ENCODE measurements around the gene PLK4.
A peak's percentile ranks its signal among the peaks of the same experiment; 100 is the strongest.

The PLK4 gene

GRCh38 chr4:127880763-127881562 is at the start of gene PLK4:
Gene PLK4, plus strand, starts transcription at chr4:127880893. Its CDS starts 242 bp downstream, at chr4:127881135.
- no peaks in the 10 kb centered on the region for H3K9me3 Mint-ChIP-seq
- H3K27me3 Mint-ChIP-seq, result peaks cover 3% of the 10 kb centered on the region
- peaks cover 20% of the 10 kb centered on the region for H3K36me3 Mint-ChIP-seq (ENCODE audit: low read depth)
- peak within 1 kb of the TSS; percentile 100 for H3K4me3 Mint-ChIP-seq
- H3K27ac Mint-ChIP-seq, result peak within 1 kb of the TSS; percentile 99
- peaks cover 28% of the 10 kb centered on the region for H3K4me1 Mint-ChIP-seq (ENCODE audit: low read depth)

GRCh38 chr4:127832585-127832984 is 48.1 kb upstream of the PLK4 start:
- no peaks in the 10 kb centered on the region for H3K27me3 Mint-ChIP-seq
- no peaks in the 10 kb centered on the region for H3K36me3 Mint-ChIP-seq (ENCODE audit: low read depth)
- H3K27ac Mint-ChIP-seq, result no peak overlapping the region
- no peak overlapping the region for H3K4me3 Mint-ChIP-seq
- no peaks in the 10 kb centered on the region for H3K4me1 Mint-ChIP-seq (ENCODE audit: low read depth)
- H3K9me3 Mint-ChIP-seq, result no peaks in the 10 kb centered on the region

- H3K9me3 Mint-ChIP-seq, result peaks cover 20% of the 10 kb centered on the region
- H3K4me3 Mint-ChIP-seq, result no peak overlapping the region
- no peak overlapping the region for H3K27ac Mint-ChIP-seq
- no peaks in the 10 kb centered on the region for H3K4me1 Mint-ChIP-seq (ENCODE audit: low read depth)
- peaks cover 26% of the 10 kb centered on the region for H3K36me3 Mint-ChIP-seq (ENCODE audit: low read depth)
- no peaks in the 10 kb centered on the region for H3K27me3 Mint-ChIP-seq
Measured at GRCh38 chr4:127843704-127844600, 36.7 kb upstream of the PLK4 start.

GRCh38 chr4:127844601-127845116 is 36.0 kb upstream of the PLK4 start:
- Mint-ChIP-seq H3K4me3 (no peak overlapping the region), H3K4me1 (ENCODE audit: low read depth) (no peaks in the 10 kb centered on the region), H3K27ac (no peak overlapping the region), H3K36me3 (ENCODE audit: low read depth) (peaks cover 31% of the 10 kb centered on the region), H3K9me3 (peaks cover 24% of the 10 kb centered on the region), H3K27me3 (no peaks in the 10 kb centered on the region)

GRCh38 chr4:127846061-127846460 is 34.6 kb upstream of the PLK4 start:
- H3K36me3 Mint-ChIP-seq (ENCODE audit: low read depth), result peaks cover 45% of the 10 kb centered on the region
- no peak overlapping the region for H3K27ac Mint-ChIP-seq
- H3K4me1 Mint-ChIP-seq (ENCODE audit: low read depth), result no peaks in the 10 kb centered on the region
- H3K9me3 Mint-ChIP-seq, result peaks cover 30% of the 10 kb centered on the region
- H3K4me3 Mint-ChIP-seq, result no peak overlapping the region
- no peaks in the 10 kb centered on the region for H3K27me3 Mint-ChIP-seq

- Mint-ChIP-seq H3K27me3 (no peaks in the 10 kb centered on the region), H3K27ac (no peak overlapping the region), H3K4me3 (no peak overlapping the region), H3K9me3 (peaks cover 36% of the 10 kb centered on the region), H3K36me3 (ENCODE audit: low read depth) (peaks cover 51% of the 10 kb centered on the region), H3K4me1 (ENCODE audit: low read depth) (no peaks in the 10 kb centered on the region)
Measured at GRCh38 chr4:127846765-127847164, 33.9 kb upstream of the PLK4 start.

- Mint-ChIP-seq H3K4me3 (no peak overlapping the region), H3K4me1 (ENCODE audit: low read depth) (no peaks in the 10 kb centered on the region), H3K36me3 (ENCODE audit: low read depth) (peaks cover 62% of the 10 kb centered on the region), H3K9me3 (peaks cover 46% of the 10 kb centered on the region), H3K27me3 (no peaks in the 10 kb centered on the region), H3K27ac (no peak overlapping the region)
Measured at GRCh38 chr4:127849505-127850234, 31.0 kb upstream of the PLK4 start.

- Mint-ChIP-seq H3K9me3 (peaks cover 45% of the 10 kb centered on the region), H3K4me1 (ENCODE audit: low read depth) (peaks cover 7% of the 10 kb centered on the region), H3K36me3 (ENCODE audit: low read depth) (peaks cover 67% of the 10 kb centered on the region), H3K4me3 (no peak overlapping the region), H3K27ac (no peak overlapping the region), H3K27me3 (no peaks in the 10 kb centered on the region)
Measured at GRCh38 chr4:127852661-127853060, 28.0 kb upstream of the PLK4 start.

- H3K27me3 Mint-ChIP-seq, result no peaks in the 10 kb centered on the region
- no peak overlapping the region for H3K4me3 Mint-ChIP-seq
- H3K4me1 Mint-ChIP-seq (ENCODE audit: low read depth), result peaks cover 7% of the 10 kb centered on the region
- peaks cover 58% of the 10 kb centered on the region for H3K36me3 Mint-ChIP-seq (ENCODE audit: low read depth)
- H3K27ac Mint-ChIP-seq, result no peak overlapping the region
- H3K9me3 Mint-ChIP-seq, result peaks cover 49% of the 10 kb centered on the region
Measured at GRCh38 chr4:127856196-127856812, 24.4 kb upstream of the PLK4 start.

GRCh38 chr4:127856813-127857447 is 23.8 kb upstream of the PLK4 start:
- H3K4me1 Mint-ChIP-seq (ENCODE audit: low read depth), result peaks cover 7% of the 10 kb centered on the region
- H3K9me3 Mint-ChIP-seq, result peaks cover 43% of the 10 kb centered on the region
- no peak overlapping the region for H3K4me3 Mint-ChIP-seq
- peaks cover 52% of the 10 kb centered on the region for H3K36me3 Mint-ChIP-seq (ENCODE audit: low read depth)
- no peaks in the 10 kb centered on the region for H3K27me3 Mint-ChIP-seq
- H3K27ac Mint-ChIP-seq, result no peak overlapping the region

GRCh38 chr4:127857641-127858040 is 23.1 kb upstream of the PLK4 start:
- peaks cover 7% of the 10 kb centered on the region for H3K4me1 Mint-ChIP-seq (ENCODE audit: low read depth)
- peaks cover 48% of the 10 kb centered on the region for H3K36me3 Mint-ChIP-seq (ENCODE audit: low read depth)
- H3K9me3 Mint-ChIP-seq, result peaks cover 43% of the 10 kb centered on the region
- no peak overlapping the region for H3K4me3 Mint-ChIP-seq
- H3K27ac Mint-ChIP-seq, result no peak overlapping the region
- no peaks in the 10 kb centered on the region for H3K27me3 Mint-ChIP-seq

GRCh38 chr4:127868196-127868595 is 12.5 kb upstream of the PLK4 start:
- H3K36me3 Mint-ChIP-seq (ENCODE audit: low read depth), result peaks cover 8% of the 10 kb centered on the region
- no peak overlapping the region for H3K27ac Mint-ChIP-seq
- no peaks in the 10 kb centered on the region for H3K27me3 Mint-ChIP-seq
- no peak overlapping the region for H3K4me3 Mint-ChIP-seq
- H3K9me3 Mint-ChIP-seq, result no peaks in the 10 kb centered on the region
- no peaks in the 10 kb centered on the region for H3K4me1 Mint-ChIP-seq (ENCODE audit: low read depth)

- peaks cover 5% of the 10 kb centered on the region for H3K36me3 Mint-ChIP-seq (ENCODE audit: low read depth)
- H3K27me3 Mint-ChIP-seq, result no peaks in the 10 kb centered on the region
- peaks cover 4% of the 10 kb centered on the region for H3K9me3 Mint-ChIP-seq
- no peaks in the 10 kb centered on the region for H3K4me1 Mint-ChIP-seq (ENCODE audit: low read depth)
- no peak overlapping the region for H3K4me3 Mint-ChIP-seq
- no peak overlapping the region for H3K27ac Mint-ChIP-seq
Measured at GRCh38 chr4:127870281-127870680, 10.4 kb upstream of the PLK4 start.

- H3K27me3 Mint-ChIP-seq, result no peaks in the 10 kb centered on the region
Measured at GRCh38 chr4:127870688-127871087, 10.0 kb upstream of the PLK4 start.

More at GRCh38 chr4:127870688-127871087, 10.0 kb upstream of the PLK4 start:
- Mint-ChIP-seq H3K4me1 (ENCODE audit: low read depth) (no peaks in the 10 kb centered on the region), H3K9me3 (peaks cover 4% of the 10 kb centered on the region), H3K27ac (no peak overlapping the region), H3K36me3 (ENCODE audit: low read depth) (peaks cover 5% of the 10 kb centered on the region), H3K4me3 (no peak overlapping the region)

Measured in stimulated activated naive CD8-positive, alpha-beta T cell treated with anti-CD3 and anti-CD28 coated beads, Interleukin-15, Interleukin-2, amounts not matched to agents 100 ng/mL and 50 ng/mL, for 24 hours (primary cell).